Ishikawa (cell line): ENCODE data around the gene SUFU.

Experiments
- EP300 ChIP-seq: IDR thresholded peaks from 2 replicates; pipeline ENCODE4 v1.6.1; 2012; ENCODE audit warnings: borderline replicate concordance
- MAX ChIP-seq: IDR thresholded peaks from 2 replicates; pipeline ENCODE4 v1.6.1; 2012
- NFIC ChIP-seq: IDR thresholded peaks from 2 replicates; pipeline ENCODE4 v1.6.1; 2012
- TAF1 ChIP-seq: IDR thresholded peaks from 2 replicates; pipeline ENCODE4 v1.6.1; 2012; ENCODE audit warnings: low read depth, mild to moderate bottlenecking
- TEAD4 ChIP-seq: IDR thresholded peaks from 2 replicates; pipeline ENCODE4 v1.6.1; 2012
- YY1 ChIP-seq: IDR thresholded peaks from 2 replicates; pipeline ENCODE4 v1.6.1; 2012; ENCODE audit warnings: low read depth
- TF ChIP-seq, protein P1 (sequence below): IDR thresholded peaks from 2 replicates; pipeline ENCODE4 v1.6.1; 2012; ENCODE audit warnings: low read depth, mild to moderate bottlenecking

DNA sequence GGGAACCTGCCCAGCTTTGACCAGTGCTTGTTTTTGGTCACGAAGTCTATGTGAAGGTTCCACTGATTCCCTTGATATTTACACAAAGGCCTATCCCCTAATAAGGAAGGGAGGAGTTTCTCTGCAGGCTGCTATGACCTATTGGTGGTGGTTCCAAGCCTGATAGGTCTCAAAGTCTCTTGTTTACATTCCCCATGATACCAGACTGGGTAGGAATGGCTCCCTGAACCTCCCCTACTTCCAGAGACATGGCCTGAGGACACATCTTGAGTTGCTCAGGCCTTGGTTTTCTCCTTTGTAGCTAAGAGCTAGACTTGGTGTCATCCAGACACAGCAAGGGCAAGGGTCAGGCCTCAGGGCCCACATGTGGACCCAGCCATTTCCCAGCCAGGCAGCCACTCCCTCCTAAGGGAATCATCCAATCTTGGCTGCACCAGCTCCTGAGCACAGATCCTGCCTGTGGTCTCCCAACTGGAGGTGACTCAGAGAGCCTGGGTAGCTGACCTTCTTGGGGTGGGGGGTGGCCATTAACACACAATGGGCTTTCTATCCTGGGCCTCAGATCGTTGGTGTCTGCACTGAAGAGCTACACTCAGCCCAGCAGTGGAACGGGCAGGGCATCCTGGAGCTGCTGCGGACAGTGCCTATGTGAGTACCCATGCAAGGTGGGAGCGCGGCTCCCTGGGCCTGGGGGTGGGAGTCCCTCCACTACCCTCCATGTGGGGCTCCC, 89.5 kb downstream of the SUFU start:
- TF ChIP-seq EP300, result no peak
- no peak for TF ChIP-seq MAX
- no peak for TF ChIP-seq YY1
- TF ChIP-seq NFIC, result no peak
- TF ChIP-seq TAF1, result no peak
- TF ChIP-seq TEAD4, result no peak
- TF ChIP-seq, protein P1, sequence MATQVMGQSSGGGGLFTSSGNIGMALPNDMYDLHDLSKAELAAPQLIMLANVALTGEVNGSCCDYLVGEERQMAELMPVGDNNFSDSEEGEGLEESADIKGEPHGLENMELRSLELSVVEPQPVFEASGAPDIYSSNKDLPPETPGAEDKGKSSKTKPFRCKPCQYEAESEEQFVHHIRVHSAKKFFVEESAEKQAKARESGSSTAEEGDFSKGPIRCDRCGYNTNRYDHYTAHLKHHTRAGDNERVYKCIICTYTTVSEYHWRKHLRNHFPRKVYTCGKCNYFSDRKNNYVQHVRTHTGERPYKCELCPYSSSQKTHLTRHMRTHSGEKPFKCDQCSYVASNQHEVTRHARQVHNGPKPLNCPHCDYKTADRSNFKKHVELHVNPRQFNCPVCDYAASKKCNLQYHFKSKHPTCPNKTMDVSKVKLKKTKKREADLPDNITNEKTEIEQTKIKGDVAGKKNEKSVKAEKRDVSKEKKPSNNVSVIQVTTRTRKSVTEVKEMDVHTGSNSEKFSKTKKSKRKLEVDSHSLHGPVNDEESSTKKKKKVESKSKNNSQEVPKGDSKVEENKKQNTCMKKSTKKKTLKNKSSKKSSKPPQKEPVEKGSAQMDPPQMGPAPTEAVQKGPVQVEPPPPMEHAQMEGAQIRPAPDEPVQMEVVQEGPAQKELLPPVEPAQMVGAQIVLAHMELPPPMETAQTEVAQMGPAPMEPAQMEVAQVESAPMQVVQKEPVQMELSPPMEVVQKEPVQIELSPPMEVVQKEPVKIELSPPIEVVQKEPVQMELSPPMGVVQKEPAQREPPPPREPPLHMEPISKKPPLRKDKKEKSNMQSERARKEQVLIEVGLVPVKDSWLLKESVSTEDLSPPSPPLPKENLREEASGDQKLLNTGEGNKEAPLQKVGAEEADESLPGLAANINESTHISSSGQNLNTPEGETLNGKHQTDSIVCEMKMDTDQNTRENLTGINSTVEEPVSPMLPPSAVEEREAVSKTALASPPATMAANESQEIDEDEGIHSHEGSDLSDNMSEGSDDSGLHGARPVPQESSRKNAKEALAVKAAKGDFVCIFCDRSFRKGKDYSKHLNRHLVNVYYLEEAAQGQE, result no peak
